NCI-H2107 treated with DMSO at 0.1 percent for 48 hours (cell line): Measurements from ENCODE around the gene NPAS3.

Experiments used
- DNase-seq: peaks from one replicate; lab custom pipeline; 2025; ENCODE audit not compliant: unreplicated experiment; lab: John Stamatoyannopoulos, UW

NPAS3 gene

GRCh38 chr14:33307691-33308251 is 369.1 kb downstream of the NPAS3 start:
- DNase-seq = no peak

GRCh38 chr14:33309106-33309505 is 370.4 kb downstream of the NPAS3 start:
- DNase-seq = no peak

GRCh38 chr14:33315217-33315616 is 376.5 kb downstream of the NPAS3 start:
- no peak for DNase-seq

DNA sequence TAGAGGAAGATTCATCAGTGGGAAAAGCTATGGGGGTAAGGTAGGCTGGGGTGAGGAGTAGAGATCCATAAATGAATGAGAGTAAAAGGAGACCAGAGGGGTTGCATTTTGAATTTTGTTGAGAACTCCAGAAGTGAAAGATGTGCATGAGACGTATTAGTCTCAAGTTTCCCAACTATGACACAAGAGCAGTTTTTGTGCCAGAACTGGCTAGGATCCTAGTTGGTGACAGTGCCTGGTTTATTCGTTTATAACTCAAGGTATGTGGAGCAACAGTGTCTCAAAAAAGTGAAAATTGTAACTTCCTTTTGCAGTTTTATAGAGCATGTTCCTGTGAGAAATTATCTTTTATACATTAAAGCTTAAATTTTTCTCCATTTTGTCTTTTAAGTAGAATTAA is 377.0 kb downstream of the NPAS3 start:
- no peak for DNase-seq

DNA sequence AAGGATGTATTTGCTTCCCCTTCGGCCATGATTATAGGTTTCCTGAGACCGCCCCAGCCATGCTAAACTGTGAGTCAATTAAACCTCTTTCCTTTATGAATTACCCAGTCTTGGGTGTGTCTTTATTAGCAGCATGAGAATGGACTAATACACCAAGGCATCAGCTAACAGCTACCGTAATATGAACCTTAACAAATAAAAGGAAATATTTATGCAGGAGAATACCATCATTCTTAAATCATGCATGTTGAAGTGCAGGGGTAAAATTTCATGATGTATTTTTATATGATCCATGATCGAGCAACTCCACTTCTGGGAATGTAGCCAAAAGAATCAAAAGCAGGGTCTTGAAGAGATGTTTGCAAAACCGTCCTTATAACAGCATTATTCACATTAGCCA is 379.0 kb downstream of the NPAS3 start:
- peak; percentile 66 for DNase-seq

GRCh38 chr14:33323979-33324378 is 385.3 kb downstream of the NPAS3 start:
- DNase-seq = no peak

GRCh38 chr14:33331176-33331949 is 392.7 kb downstream of the NPAS3 start:
- DNase-seq = no peak

GRCh38 chr14:33332497-33332896 is 393.8 kb downstream of the NPAS3 start:
- DNase-seq = no peak

- no peak for DNase-seq
Measured at GRCh38 chr14:33335366-33335765, 396.7 kb downstream of the NPAS3 start.

GRCh38 chr14:33342299-33342974 is 403.8 kb downstream of the NPAS3 start:
- DNase-seq = no peak

DNA sequence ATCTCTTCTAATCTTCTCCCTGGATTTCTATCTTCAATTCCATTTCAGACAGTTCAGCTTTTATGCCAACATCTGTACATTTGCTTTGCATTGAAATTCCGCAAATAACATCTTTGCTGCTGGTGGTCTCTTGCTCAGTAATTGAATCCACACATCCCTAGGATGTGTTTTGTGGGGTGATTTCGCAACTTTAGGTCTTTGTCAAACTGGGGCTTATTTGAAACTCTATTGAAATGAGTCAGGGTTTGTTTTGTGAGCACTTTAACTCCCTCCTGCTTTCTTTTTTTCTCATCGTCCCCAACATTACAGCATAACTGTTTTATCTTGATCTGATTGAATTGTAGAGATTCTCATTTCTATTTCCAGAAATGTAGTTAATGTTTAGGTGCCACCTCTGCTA is 404.3 kb downstream of the NPAS3 start:
- no peak for DNase-seq

GRCh38 chr14:33347796-33348195 is 409.1 kb downstream of the NPAS3 start:
- no peak for DNase-seq

- no peak for DNase-seq
Measured at GRCh38 chr14:33348510-33348909, 409.8 kb downstream of the NPAS3 start.

DNA sequence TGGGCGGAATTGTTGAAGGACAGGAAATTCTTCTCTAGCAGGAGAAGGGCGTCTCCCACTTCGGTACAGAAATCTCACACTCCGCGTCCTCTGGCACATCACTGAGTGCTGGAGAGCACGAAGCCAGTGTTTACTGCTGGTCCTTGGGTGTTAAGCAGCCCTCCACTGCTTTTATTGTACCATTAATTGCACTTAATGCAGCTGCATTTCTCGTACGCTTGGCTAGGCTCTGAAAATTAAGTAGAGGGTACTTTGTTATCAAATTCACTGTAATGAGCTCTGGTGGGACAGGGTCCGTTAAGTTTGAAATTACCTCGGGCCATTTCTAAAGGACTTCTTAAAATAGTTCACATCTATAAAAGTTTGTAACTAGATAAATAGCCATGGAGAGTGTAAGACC is 411.2 kb downstream of the NPAS3 start:
- no peak for DNase-seq

GRCh38 chr14:33350366-33350990 is 411.8 kb downstream of the NPAS3 start:
- DNase-seq = peak; percentile 54

- no peak for DNase-seq
Measured at GRCh38 chr14:33352821-33353220, 414.1 kb downstream of the NPAS3 start.

DNA sequence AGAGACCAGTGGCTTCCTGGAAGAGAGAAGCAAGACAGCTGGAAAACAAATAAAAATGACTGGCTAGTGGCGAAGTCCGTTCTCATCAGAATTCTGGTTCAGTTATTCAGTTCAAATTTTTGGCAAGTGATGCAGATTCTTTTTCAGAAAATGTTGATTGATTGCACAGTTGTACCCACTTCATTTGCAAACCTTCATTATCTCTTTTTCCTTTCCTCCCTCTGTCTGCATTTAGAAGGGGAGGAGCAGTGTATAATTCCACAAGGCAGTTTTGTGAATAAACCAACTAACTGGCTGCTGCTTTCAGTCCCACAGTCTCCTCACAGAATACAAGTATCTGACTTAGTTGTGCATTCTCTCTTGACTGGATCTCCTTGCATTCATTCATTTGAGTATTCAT is 417.5 kb downstream of the NPAS3 start:
- no peak for DNase-seq

GRCh38 chr14:33357225-33358010 is 418.7 kb downstream of the NPAS3 start:
- DNase-seq = no peak

DNA sequence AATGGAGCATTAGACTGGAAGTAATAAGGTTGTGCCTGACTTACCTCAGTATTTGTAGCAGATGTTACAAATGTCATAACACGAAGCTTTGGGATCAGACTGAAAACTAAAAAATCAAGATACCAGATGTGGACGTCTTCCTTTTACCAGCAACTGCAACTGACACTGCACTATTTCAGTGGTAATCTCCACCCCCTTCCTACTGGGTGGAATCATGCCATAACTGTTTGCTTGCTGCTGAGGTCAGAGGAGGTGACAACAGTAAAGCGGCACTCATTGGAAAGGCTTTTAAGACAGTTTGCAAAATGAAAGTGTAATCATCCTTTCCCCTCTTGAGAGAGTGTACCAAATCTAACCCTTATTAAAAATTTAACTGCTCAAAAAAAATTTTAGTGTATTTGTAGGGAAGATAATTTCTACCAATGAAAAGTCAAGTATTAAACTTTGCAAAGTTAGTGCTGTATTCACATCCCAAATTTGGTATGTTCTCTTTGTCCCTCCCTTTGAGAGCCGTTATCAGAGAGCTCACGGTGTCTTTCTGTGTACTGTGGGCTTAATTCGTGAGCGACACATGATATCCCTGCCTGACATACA is 420.7 kb downstream of the NPAS3 start:
- DNase-seq = no peak

- no peak for DNase-seq
Measured at GRCh38 chr14:33362934-33363333, 424.3 kb downstream of the NPAS3 start.

- DNase-seq = no peak
Measured at GRCh38 chr14:33363682-33364081, 425.0 kb downstream of the NPAS3 start.
